NCI-H510A treated with DMSO at 0.1 percent for 48 hours (cell line): ENCODE results near the gene DBF4.
A peak's percentile ranks its signal among the peaks of the same experiment; 100 is the strongest.
"Not testable (repeated sequence)": the region's sequence is repeated elsewhere in the genome, so short reads cannot be mapped to it uniquely, and the experiment has no call there.

ENCODE experiments used
- DNase-seq: peaks from one replicate; lab custom pipeline; 2025; lab: John Stamatoyannopoulos, UW

The DBF4 gene, protein sequence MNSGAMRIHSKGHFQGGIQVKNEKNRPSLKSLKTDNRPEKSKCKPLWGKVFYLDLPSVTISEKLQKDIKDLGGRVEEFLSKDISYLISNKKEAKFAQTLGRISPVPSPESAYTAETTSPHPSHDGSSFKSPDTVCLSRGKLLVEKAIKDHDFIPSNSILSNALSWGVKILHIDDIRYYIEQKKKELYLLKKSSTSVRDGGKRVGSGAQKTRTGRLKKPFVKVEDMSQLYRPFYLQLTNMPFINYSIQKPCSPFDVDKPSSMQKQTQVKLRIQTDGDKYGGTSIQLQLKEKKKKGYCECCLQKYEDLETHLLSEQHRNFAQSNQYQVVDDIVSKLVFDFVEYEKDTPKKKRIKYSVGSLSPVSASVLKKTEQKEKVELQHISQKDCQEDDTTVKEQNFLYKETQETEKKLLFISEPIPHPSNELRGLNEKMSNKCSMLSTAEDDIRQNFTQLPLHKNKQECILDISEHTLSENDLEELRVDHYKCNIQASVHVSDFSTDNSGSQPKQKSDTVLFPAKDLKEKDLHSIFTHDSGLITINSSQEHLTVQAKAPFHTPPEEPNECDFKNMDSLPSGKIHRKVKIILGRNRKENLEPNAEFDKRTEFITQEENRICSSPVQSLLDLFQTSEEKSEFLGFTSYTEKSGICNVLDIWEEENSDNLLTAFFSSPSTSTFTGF

DNA sequence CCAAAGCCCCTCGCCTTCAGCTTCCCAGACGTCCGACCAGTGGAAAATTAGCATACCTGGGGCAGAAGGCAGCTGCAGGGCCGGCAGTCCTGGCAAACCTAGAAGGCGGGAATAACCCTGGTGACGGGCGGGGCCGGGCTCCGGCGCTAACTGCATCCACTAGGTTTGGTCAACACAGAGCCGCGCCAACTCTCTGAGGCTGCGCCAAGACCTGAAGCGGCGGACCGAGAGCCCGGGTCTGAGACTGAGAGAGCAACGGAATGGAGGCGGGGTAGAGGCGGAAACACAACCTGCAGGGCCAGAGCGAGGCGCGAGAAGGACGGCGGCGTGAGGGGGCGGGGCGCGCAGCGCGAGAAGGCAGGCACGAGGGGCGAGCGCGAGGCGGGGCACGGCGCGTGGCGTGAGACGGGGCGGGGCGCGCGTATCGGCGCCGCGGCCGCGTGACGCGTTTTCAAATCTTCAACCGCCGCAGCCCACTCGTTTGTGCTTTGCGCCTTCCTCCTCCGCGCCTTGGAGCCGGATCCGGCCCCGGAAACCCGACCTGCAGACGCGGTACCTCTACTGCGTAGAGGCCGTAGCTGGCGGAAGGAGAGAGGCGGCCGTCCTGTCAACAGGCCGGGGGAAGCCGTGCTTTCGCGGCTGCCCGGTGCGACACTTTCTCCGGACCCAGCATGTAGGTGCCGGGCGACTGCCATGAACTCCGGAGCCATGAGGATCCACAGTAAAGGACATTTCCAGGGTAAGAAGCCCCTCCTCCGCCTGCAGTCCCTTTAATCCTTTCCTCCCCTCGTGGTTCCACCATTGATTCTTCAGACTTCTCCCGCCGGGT, at the start of gene DBF4, which contains the start of gene SLC25A40:
TSS of gene DBF4 (plus strand) at position 454 of the 829 bp plus-strand sequence. CDS start at position 694, 240 bp downstream.
TSS of gene SLC25A40 (minus strand) at position 321 of the 829 bp plus-strand sequence. CDS start 17,633 bp downstream, outside the sequence.
- peak; percentile 84 for DNase-seq

DNA sequence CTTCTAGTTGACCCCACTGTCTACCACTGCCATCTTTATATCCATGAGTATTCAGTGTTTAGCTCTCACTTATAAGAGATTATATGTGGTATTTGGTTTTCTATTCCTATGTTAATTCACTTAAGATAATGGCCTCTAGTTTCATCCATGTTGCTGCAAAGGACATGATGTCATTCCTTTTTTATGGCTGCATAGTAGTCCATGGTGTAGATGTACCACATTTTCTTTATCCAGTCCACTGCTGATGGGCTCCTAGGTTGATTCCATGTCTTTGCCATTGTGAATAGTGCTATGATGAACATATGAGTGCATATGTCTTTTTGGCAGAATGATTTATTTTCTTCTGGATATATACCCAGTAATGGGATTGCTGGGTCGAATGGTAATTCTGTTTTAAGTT, 47.9 kb upstream of the DBF4 start:
- not testable (repeated sequence) for DNase-seq

DNA sequence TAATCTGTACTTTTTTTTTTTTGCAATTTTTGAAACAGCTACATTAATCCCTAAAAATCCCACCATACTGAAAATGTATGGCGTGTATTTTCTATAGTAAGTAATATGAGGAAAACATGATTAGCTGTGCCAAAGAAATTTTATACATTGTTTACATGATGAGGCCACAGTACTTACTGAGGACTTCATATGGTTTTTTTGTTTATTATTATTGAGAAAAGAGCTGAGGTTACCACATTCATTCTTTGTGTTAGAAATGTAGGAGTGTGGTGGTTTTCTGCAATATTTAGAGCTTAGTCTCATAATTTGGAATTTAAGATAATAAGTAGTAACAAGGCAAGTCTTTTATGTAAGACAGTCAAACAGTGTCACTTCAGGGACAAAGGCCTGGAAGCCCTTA, 45.2 kb upstream of the DBF4 start:
- no peak for DNase-seq

DNA sequence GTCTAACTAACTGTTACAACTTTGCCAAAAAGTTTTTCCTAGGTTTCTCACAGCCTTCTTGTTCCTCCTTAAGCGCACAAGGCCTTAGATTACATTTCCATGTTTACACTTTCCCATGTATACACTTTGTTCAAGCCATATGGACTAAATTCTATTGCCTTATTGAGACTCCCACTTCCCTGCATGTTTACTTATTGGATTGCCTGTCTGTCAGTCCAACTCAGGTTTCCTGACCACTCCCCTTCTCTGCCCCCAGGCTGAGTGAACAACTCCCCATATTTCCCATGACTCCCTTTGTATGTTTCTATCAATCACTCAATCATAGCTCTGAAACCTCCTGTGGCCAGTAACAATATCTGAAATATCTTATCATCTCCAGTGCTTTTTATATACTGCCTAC, 43.2 kb upstream of the DBF4 start:
- DNase-seq: peak; percentile 1

DNA sequence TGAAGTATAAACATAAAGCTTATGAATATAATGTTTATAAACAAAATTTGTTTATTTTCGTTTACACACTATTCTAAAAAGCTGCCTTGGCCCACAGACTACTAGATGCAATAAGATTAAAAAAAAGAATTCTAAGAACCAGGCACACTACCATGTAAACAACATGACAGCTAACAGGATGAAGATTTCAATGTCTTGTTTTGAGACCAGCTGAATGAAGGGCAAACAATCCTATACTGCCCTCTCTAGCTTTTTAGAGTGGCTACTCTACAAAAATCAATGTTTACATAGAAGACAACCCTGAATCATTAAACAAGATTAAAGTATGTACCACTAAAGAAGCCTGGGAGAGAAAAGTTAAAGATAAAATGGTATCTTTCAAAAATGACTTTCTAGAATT, 38.7 kb upstream of the DBF4 start:
- no peak for DNase-seq

DNA sequence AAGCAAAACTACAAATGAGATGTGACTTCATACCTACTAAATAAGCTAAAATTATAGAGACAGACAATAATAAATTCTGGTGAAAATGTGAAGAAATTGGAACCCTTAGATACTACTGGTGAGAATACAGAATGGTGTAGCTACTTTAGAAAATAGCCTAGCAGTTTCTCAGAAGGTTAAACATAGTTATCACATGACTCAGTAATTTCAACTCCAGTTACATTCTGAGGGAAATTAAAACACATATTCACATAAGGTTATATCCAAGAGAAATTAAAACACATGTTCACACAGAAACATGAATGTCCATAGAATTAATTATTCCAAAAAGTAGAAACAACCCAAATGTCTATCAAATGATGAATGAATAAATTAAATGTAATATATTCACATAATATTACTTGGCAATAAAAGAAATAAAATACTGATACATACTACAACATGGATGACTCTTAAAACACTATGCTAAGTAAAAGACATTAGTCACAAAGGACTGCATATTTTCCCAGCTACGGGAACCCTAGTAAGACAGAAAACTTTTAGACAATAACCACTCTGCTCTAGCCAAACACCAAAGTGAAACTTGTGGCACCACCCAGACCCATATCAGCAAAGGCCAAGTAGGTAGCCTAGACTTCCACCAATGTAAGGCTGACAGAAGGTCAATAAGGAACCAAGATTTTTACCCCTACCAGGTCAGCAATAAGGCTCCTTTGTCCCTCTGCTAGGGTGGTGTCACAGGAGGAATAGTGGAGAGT, 25.3 kb upstream of the DBF4 start:
- no peak for DNase-seq

DNA sequence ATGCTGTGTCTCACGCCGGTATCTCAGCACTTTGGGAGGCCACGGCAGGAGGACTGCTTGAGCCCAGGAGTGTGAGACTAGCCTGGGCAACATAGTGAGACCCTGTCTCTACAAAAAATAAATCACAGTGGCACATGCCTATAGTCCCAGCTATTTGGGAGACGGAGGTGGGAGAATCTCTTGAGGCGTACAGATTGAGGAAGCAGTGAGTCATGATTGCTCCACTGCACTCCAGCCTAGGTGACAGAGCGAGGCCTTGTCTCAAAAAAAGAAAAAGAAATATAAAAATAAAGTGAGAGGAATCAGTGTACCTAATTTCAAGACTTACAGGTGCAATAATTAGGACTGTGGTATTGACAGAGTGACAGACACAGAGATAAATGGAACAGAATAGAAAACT, 24.0 kb upstream of the DBF4 start:
- DNase-seq: no peak

DNA sequence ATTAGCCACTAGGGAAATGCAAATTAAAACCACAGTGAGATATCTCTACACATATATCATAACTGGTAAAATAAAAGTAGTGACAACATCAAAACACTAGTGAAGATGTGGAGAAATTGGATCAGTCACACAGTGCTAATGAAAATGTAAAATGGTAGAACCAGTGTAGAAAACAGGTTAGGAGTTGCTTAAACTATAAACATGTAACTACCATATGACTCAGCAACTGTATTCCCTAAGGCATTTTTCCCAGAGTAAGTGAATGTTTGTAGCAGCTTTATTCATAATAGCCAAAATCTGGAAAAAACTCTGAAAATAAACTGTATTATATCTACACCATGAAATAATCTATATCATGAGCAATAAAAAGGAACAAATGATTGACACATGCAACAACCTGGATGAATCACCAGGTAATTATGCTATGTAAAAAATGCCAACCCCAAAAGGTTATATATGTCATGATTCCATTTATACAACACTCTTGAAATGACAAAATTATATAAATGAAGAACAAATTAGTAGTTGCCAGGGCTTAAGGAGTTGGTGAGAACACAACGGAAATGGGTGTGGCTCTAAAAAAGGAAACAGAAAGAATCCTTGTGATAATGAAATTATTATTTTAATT, 22.9 kb upstream of the DBF4 start:
- DNase-seq: no peak

DNA sequence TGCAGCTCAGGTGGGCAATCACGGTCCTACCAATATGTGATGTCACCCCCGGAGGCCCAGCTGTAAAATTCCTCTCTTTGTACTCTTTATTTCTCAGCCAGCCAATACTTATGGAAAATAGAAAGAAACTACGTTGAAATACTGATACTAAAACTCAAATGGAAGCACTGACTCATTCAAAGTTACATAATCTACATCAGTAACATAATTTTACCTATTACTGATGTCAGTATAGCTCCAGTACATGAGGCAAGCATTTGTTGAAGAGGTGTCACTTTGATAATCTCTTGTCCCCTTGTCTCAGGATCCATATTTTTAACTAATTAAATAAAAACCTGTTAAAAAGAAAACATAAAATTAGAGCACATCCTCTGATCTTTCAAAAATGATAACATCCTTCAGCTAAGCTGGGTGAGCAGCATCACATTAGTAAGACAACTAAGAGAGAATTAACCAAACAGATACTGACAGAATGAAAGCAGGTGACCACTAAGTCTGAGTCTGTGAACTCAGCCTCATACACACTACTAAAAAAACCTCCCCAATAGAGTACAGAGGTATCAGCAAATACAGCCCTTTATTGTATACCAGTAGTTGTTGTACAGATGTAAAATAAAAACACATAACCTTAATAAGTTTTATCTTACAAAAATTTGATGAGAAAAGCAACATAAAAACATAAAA, 17.7 kb upstream of the DBF4 start:
- DNase-seq: no peak

DNA sequence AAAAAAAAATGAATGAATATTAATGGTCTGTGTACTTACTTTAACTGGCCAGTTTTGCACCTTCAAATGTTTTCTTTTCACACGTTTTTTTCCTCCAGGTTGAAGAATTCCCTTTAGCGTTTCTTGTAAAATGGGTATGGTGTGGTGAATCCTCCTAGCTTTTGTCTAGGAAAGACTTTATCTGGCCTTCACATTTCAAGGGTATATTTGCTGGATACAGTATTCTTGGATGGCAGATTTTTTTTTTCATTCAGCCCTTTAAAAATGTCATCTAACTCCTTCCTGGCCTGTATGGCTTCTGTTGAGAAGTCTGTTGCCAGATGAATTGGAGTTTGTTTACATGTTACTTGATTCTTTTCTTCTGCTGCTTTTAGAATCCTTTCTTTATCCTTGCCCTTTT, 10.2 kb upstream of the DBF4 start:
- DNase-seq: no peak

DNA sequence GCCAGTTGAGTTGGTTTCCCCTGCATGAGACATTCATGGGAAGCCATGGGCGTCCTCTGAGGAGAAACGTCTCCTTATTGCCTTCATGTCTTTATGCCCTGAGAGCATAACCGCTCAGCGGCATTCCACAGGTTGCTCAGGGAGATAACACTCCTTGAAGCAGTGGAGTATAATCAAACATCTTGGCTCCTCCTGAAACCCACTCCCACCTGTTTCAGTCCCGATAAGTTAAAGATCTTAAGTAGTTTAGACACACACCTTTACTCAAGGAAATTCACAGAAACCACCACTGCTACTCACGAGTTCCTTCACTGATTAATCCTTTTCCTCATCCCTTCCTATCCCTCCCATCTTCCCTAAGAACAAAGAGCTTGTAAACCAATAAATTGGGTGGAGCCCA, 9.8 kb upstream of the DBF4 start:
- not testable (repeated sequence) for DNase-seq

DNA sequence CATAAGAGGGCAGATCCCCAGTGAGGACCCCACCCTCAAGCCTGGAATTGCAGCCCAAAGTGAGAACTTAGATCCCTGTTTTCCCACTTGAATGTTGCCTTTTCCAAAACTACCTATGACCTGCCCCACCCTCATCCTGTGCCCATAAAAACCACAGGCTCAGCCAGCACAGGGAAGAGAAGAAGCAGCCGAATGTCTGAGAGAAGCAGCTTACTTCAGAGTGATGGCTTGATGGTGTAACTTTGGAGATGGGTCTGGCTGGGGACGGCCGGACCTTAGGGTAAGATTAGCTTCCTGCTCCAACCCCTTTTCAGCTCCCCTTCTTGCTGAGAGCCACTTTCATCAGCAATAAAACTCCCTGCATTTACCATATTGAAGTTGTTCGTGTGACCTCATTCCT, 5.8 kb upstream of the DBF4 start:
- DNase-seq: no peak

DNA sequence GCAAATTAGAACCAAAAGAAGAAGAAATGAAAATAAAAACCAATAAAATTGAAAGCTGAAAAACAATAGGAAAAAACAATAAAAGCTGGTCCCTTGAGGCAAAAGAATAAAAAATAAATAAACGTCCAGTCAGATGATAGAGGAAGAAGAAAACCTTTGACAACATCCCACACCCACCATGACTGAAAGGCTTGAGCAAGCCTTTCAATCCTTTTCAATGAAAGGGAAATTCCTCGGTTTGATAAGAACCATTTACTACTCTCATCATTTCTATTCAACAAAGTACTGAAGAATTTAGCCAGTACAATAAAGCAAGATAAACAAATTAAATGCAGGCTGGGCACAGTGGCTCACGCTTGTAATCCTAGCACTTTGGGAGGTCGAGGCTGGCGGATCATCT, 3.9 kb upstream of the DBF4 start:
- no peak for DNase-seq

DNA sequence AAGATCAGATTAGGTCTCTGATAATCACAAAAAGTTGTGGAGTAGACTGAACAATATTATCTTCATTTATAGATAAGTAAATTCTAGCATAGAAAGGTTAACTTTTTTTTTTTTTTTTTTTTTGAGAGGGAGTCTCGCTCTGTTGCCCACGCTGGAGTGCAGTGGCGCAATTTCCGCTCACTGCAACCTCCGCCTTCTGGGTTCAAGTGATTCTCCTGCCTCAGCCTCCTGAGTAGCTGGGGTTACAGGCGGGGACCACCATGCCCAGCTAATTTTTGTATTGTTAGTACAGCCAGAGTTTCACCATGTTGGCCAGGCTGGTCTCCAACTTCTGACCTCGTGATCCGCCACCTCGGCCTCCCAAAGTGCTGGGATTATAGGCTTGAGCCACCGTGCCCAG, 3.0 kb upstream of the DBF4 start:
- DNase-seq: not testable (repeated sequence)

DNA sequence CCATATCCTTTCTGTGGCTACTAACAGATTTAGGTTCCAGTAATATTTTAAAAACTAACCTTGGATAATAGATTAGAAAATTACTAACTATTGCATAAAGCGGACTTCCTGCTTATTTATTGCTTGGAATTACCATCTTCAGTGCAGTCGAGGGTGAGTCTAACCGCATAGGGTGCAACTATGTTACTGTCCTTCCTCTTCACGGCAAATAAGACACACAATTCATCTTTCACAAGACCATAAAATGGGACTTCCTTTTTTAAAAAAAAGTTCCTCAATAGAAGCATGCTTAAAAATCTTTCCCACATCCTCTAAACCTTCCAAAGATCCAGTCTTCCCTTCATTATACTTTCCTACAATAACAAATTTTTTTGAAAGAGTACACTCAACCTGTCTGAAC, 2.2 kb upstream of the DBF4 start:
- DNase-seq: no peak

DNA sequence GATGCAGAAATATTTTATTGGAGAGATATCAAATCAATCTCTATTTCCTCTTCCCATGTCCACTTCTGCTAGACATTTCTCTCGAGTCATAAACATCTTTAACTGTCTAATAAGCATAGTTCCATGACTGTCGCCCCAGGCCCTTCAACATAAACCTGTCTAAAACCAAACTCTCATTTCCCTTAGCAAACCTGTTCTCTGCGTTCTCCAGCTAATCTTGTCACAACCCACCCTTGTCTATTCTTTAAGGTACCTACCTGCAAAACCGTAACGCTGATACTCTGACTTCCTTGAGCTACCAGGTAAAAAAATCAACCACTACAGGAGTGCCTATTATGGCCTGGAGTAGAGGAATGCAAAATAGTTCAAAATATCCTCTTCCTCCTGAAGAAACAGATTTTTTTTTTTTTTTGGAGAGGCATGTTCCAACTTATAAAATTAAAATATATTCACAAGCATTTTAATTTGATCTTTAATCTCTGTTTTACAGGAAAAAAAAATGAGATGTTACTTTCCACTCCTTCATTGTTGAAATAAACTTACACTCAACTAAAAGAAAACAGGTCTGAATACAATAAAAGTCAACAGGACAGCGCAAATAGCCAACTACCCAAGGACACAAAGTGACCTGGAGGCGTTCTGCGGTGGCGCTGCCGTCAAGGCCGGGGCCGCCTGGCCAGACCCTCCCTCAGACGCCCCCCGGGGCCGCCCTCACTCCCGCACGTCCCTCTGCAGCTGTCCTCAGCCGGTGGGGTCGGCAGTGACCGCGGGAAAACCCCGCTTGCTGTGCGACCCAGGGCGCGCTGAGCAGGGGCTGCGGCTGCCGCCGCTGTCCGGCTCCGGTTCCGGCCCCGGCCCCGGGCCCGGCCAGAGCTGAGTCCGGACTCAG, 898 bp upstream of the DBF4 start:
- no peak for DNase-seq

DNA sequence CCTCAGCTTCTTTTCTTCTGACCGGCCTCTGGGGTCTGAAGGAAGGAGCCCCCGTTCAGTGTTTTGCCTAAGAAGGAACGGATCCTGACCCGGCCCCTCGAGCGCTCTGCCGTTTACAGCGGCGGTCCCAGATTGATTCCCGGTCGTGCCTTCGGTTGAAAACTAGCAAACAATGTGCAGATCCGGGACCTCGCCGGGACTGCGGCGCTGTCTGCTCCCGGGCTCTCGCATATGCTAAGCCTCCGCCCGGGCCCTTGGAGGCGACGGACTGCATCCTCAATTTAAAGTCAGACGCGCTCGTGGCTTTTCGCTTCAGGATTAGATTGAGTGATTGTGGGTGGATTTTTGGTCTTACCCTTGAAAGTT, 559 bp downstream of the DBF4 start:
- peak; percentile 38 for DNase-seq

DNA sequence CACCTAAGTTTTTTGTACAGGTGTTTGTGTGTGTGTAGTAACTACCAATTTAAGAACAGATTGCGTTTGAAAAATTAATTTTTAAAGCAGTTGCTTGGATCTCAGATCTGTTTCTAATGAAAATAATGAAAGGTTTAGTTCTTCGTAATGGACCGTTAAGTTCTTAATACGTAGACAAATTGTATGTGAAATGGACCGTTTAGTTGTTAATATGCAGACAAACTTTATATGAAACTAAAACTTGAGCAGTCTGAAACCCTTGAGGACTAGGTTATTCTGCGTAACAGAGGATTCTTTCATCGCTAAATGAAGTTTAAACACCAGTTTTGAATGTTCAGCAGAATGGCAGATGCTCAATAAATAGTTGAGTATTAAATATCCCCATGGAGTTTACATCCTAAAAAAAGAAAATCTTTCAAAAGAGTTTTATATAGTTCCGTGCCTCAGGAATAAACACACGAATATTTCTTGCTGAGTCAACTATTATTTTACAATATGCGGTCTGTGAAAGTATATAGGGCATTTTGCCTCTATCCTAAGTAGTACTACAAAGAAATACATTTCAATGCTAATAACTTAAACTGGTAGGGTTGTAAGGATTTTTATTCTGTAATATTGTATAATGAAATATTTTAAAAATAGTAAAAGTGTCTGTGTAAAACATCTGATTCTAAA, 1.2 kb downstream of the DBF4 start:
- no peak for DNase-seq

DNA sequence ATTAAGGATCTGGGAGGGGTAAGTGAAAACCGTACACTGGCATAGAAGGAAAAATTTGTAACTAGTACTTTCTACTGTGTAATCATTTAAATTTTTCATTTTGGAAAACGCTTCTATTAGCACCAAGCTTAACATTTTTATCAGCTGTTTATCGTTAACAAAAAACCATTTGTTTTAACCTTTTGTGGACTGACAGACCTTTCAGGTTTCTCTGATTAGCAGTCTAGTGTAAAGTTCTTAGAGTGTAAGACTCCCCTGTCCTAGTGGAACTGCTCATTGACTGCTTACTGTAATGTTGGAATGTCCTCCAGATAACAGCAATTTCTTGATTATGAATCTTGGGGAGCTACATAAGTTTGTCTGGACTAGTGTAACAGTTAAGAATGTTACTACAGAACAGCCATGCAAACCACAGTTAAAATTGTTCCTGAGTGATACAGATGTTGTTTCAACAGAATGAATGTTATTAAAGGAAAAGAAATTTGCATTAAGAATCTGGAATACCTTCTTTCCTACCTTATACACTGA, 2.0 kb downstream of the DBF4 start:
- DNase-seq: no peak
